Lung (tissue), 12 donors: ENCODE results near the gene PXYLP1. TPM values are rescaled to one million over a fixed set of nuclear protein-coding genes. Genes with fewer than 3 reads are reported as not detected.

Experiments used
- ATAC-seq: fragments of 200-7000 bp; cut with Tn5 transposase; one replicate; pipeline ENCODE4 v1.9.1; 2020; ENCODE audit warnings: moderate number of reproducible peaks; ENCODE audit not compliant: insufficient read depth, low FRiP score
- DNase-seq, 3 donors: peaks; one replicate each; pipeline ENCODE4 v3.0.0-alpha.2; 2013 to 2017
- H3K27ac ChIP-seq, 2 donors: one replicate each; pipeline ENCODE4 v1.5.1; 2013; ENCODE audit warnings: mild to moderate bottlenecking in 2 of 2, moderate library complexity in 2 of 2, control low read depth in 1 of 2, inconsistent platforms in 1 of 2, low read depth in 1 of 2, low read length in 1 of 2
- H3K27me3 ChIP-seq, 3 donors: one replicate each; pipeline ENCODE4 v1.5.1; 2013; ENCODE audit warnings: low read length in 2 of 3; ENCODE audit not compliant: control insufficient read depth in 3 of 3, insufficient read depth in 3 of 3
- H3K36me3 ChIP-seq, 4 donors: one replicate each; pipeline ENCODE4 v1.5.1; 2013; ENCODE audit warnings: low read length in 4 of 4, mild to moderate bottlenecking in 1 of 4, moderate library complexity in 1 of 4; ENCODE audit not compliant: control insufficient read depth in 4 of 4, insufficient read depth in 4 of 4
- H3K4me1 ChIP-seq, 5 donors: one replicate each; pipeline ENCODE4 v1.5.1; 2013; ENCODE audit warnings: low read length in 5 of 5, mild to moderate bottlenecking in 2 of 5, moderate library complexity in 1 of 5; ENCODE audit not compliant: control insufficient read depth in 5 of 5, insufficient read depth in 5 of 5
- H3K4me3 ChIP-seq: one replicate; pipeline ENCODE4 v1.5.1; 2013; ENCODE audit warnings: mild to moderate bottlenecking, control low read depth, moderate library complexity
- H3K9ac ChIP-seq, 2 donors: one replicate each; pipeline ENCODE4 v1.5.1; 2013; ENCODE audit warnings: low read length in 2 of 2, control low read depth in 1 of 2; ENCODE audit not compliant: insufficient read depth in 1 of 2
- H3K9me3 ChIP-seq, 4 donors: one replicate each; pipeline ENCODE4 v1.5.1; 2013; ENCODE audit warnings: low read length in 3 of 4, mild to moderate bottlenecking in 1 of 4, moderate library complexity in 1 of 4; ENCODE audit not compliant: control insufficient read depth in 4 of 4, insufficient read depth in 3 of 4
- WGBS, 2 donors: extraction: QIAGEN DNeasy Blood & Tissue Kit; methylation state at CpG; one replicate each; pipeline ENCODE4 v1.1.7; 2013; 5-methylcytosine and 5-hydroxymethylcytosine counted together
- polyA plus RNA-seq, 2 donors: library from polyadenylated mRNA; stranded (reverse); fragments of 200-250 nt; gene quantifications; one replicate each; pipeline ENCODE4 v1.2.1, GENCODE V29; 2013
- total RNA-seq, 2 donors: library from RNA; depleted of rRNA in 1 of 2; stranded (reverse); fragments of >200 nt in 1 of 2; gene quantifications; one replicate each; pipeline ENCODE4 v1.2.1, GENCODE V29; 2014 to 2021
- TF ChIP-seq, protein P1 (sequence below): IDR thresholded peaks from 2 replicates; pipeline ENCODE4 v1.5.1; 2012; ENCODE audit warnings: mild to moderate bottlenecking; ENCODE audit errors: control extremely low read depth, extremely low read depth
- donor health status: control.
- donor health status: control.
- donor health status: Bipolar disorder and iron deficiency.
- donor health status: healthy.
- donor health status: DM: yes; HTN: yes; CAD: no.

The PXYLP1 gene
- total and polyA plus RNA-seq, 4 donors: 6.3 to 17.8 (median 7.4) TPM

DNA sequence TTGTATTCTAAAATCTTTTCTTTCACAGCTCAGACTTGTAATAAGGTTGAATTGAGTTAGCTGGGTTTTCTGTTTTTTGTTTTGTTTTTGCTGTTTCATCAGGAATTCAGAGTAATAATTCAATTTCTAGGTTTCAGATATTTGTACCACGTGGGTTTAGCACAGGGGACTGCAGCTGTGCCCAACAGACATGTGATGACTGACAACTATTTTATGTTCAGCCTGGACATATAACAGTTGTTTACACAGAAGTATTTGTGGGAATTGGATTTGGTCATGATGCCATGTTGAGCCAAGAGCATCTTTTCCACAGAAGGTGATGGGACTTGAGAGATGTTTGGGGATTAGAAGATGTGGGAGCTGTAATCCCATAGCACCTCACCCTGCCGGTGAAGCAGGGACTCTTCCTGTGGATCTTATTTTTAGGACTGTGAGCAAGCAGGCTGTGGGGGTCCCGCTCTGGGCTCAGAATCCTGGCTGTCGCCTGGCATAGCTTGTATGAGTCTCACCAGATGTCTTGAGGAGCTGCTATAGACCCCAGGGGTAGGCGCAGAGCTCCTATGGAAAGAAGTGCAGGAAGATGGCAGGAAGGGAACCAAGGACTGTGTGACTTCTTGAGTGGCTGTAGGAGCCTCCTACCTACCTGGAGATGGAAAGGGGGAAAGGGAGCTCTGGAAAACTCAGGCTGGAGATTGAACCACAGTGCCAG lies 23.7 kb downstream of the PXYLP1 start:
- peaks cover 0 to 3% (median 0%) of the 10 kb centered on the region in 5 donors for H3K4me1 ChIP-seq
- DNase-seq (no peak), ATAC-seq (no peak)
- TF ChIP-seq, protein P1, sequence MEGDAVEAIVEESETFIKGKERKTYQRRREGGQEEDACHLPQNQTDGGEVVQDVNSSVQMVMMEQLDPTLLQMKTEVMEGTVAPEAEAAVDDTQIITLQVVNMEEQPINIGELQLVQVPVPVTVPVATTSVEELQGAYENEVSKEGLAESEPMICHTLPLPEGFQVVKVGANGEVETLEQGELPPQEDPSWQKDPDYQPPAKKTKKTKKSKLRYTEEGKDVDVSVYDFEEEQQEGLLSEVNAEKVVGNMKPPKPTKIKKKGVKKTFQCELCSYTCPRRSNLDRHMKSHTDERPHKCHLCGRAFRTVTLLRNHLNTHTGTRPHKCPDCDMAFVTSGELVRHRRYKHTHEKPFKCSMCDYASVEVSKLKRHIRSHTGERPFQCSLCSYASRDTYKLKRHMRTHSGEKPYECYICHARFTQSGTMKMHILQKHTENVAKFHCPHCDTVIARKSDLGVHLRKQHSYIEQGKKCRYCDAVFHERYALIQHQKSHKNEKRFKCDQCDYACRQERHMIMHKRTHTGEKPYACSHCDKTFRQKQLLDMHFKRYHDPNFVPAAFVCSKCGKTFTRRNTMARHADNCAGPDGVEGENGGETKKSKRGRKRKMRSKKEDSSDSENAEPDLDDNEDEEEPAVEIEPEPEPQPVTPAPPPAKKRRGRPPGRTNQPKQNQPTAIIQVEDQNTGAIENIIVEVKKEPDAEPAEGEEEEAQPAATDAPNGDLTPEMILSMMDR: no peak
- H3K27me3 ChIP-seq: no peaks in the 10 kb centered on the region
- H3K4me3 ChIP-seq: no peak overlapping the region
- 85 to 88% methylated on average over 5 of the region's 5 CpGs for WGBS, 2 donors
- no peaks in the 10 kb centered on the region for H3K9me3 ChIP-seq
- H3K9ac ChIP-seq: no peak overlapping the region
- no peaks in the 10 kb centered on the region for H3K36me3 ChIP-seq
- H3K27ac ChIP-seq: no peak overlapping the region

DNA sequence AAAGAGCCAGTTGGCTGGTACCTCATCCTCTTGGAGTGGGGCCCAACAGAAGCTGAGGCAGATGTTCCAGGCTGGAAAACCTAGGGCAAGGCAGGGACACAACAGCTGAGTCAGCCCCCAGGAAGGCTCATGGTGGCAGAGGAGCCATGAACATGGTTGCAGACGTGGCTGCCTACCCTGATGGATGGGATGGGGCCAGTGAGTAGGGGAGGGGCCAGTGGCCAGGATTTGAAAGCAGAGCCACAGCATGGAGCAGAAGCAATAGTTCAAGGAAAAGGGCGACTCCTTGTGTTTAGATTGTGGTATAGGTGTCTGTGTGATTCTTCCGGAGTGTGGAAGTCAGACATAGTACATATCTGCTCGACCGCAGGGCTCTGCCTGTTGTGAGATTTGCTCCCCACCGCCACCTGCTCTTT lies 24.2 kb downstream of the PXYLP1 start:
- ATAC-seq (peak; percentile 69), DNase-seq (no peak)
- TF ChIP-seq, protein P1: no peak
- Histone ChIP-seq H3K27ac (no peak overlapping the region), H3K36me3 (no peaks in the 10 kb centered on the region), H3K27me3 (no peaks in the 10 kb centered on the region), H3K9me3 (no peaks in the 10 kb centered on the region), H3K4me1 (peaks cover 0 to 3% (median 0%) of the 10 kb centered on the region in 5 donors), H3K9ac (no peak overlapping the region), H3K4me3 (no peak overlapping the region)
- WGBS, 2 donors: 81 to 91% methylated on average over 6 of the region's 6 CpGs

DNA sequence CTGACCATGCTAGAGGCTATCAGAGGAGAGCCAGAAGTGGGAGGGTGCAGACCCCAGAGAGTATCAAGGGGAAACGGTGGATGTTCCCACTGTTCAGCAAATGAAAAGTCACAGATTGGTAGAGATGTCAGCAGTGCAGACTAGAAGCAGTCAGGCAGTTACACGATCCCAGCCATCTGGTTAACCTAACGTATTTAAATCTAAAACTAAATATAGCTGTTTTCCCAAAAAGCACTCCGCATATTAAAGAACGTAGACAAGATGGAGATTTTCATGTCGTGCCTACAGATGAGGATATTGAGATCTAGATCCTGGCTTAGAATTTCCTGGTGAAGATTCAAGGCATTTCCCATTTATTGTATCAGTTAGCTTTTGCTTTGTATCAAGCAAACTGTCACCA lies 25.2 kb downstream of the PXYLP1 start:
- WGBS, 2 donors: 86 to 97% methylated on average over 6 of the region's 6 CpGs
- Histone ChIP-seq H3K9ac (no peak overlapping the region), H3K27ac (no peak overlapping the region), H3K36me3 (no peaks in the 10 kb centered on the region), H3K27me3 (no peaks in the 10 kb centered on the region), H3K9me3 (no peaks in the 10 kb centered on the region), H3K4me3 (no peak overlapping the region), H3K4me1 (peaks cover 0 to 3% (median 0%) of the 10 kb centered on the region in 5 donors)
- DNase-seq (no peak), ATAC-seq (no peak)
- TF ChIP-seq, protein P1: no peak
